ENCODE data around the gene NPTX1.

GRCh38 chr17:80455336-80455710 is 21.1 kb downstream of the NPTX1 start:
- TF ChIP-seq CTCF (IDR thresholded peaks at IDR 0.05) (no peak), POLR2A (IDR thresholded peaks at IDR 0.05) (no peak), POLR2AphosphoS5 (IDR thresholded peaks at IDR 0.05) (no peak), EP300 (IDR thresholded peaks at IDR 0.05) (no peak)

Measured in gastroesophageal sphincter (tissue), 3 donors.